A549 (cell line): Measurements from ENCODE around the gene RBSN. TPM values are rescaled to one million over a fixed set of nuclear protein-coding genes. Genes with fewer than 3 reads are reported as not detected.

Experiments
- ATAC-seq, 2 experiments: fragments of 200-7000 bp in 1 of 2; fragments of >200 bp in 1 of 2; cut with Nextera tagmentation in 1 of 2; cut with Tn5 transposase in 1 of 2; 3 replicates each; pipeline versions ENCODE4 v1.8.0 to v1.9.1; 2018 to 2020; ENCODE audit warnings: mild to moderate bottlenecking in 1 of 2, moderate library complexity in 1 of 2
- CTCF ChIA-PET: fragments of 300-600 bp; sonication (Branson Sonifier 250); formaldehyde crosslinking; extraction: SDS; loops from one replicate; lab custom pipeline; 2021; ENCODE audit warnings: antibody characterized with exemption, inconsistent platforms; lab: Yijun Ruan, JAX
- POLR2A ChIA-PET: fragments of 350-600 bp; formaldehyde crosslinking; extraction: SDS; loops from one replicate; lab custom pipeline; 2021; ENCODE audit warnings: antibody characterized with exemption, inconsistent platforms; lab: Yijun Ruan, JAX
- DNase-seq, 2 experiments: peaks; one replicate each; pipeline versions ENCODE4 v3.0.0 to v3.0.0-alpha.2; 2011 to 2016; ENCODE audit warnings: low read depth in 1 of 2, low spot score in 1 of 2
- FAIRE-seq: peaks from 2 replicates; lab custom pipeline; 2011; peaks lifted over from hg19 to GRCh38; lab: Jason Lieb, UNC
- H3K27ac ChIP-seq, 2 experiments: fragments of >200 bp; sonication (Bioruptor Twin); formaldehyde crosslinking; 3 replicates each; pipeline ENCODE4 v1.5.1; 2016 to 2017
- H3K4me1 ChIP-seq: fragments of >200 bp; sonication (Bioruptor Twin); formaldehyde crosslinking; 3 replicates; pipeline ENCODE4 v1.6.1; 2016
- H3K4me2 ChIP-seq: fragments of >200 bp; sonication (Bioruptor Twin); formaldehyde crosslinking; 3 replicates; pipeline ENCODE4 v1.6.1; 2016
- H3K4me3 ChIP-seq: fragments of >200 bp; sonication (Bioruptor Twin); formaldehyde crosslinking; 3 replicates; pipeline ENCODE4 v1.5.1; 2016
- H3K9me3 ChIP-seq: fragments of >200 bp; sonication (Bioruptor Twin); formaldehyde crosslinking; 3 replicates; pipeline ENCODE4 v1.6.1; 2016
- CHD4 ChIP-seq: fragments of 200-600 bp; sonication (generic); IDR thresholded peaks from 2 replicates; pipeline ENCODE4 v1.6.1; 2016; ENCODE audit warnings: antibody characterized with exemption, mild to moderate bottlenecking, borderline replicate concordance
- CTCF ChIP-seq: fragments of >200 bp; sonication (Bioruptor Twin); formaldehyde crosslinking; IDR thresholded peaks from 3 replicates; pipeline ENCODE4 v1.5.1; 2016
- EP300 ChIP-seq, 2 experiments: fragments of >200 bp; sonication (Bioruptor Twin); formaldehyde crosslinking; IDR thresholded peaks; 2 replicates in 1 of 2; 3 replicates in 1 of 2; pipeline ENCODE4 v1.6.1; 2016 to 2017
- ESRRA ChIP-seq: fragments of 150-350 bp; IDR thresholded peaks from 2 replicates; pipeline ENCODE4 v1.6.1; 2014; ENCODE audit warnings: mild to moderate bottlenecking, low read length, borderline replicate concordance
- FOSL2 ChIP-seq, 2 experiments: fragments of 450-650 bp in 1 of 2; fragments of >200 bp in 1 of 2; sonication (Bioruptor Twin) in 1 of 2; formaldehyde crosslinking; IDR thresholded peaks; 2 replicates each; pipeline versions ENCODE4 v1.5.0 to v1.6.1; 2016 to 2020; ENCODE audit warnings: mild to moderate bottlenecking in 1 of 2, moderate library complexity in 1 of 2
- GATA3 ChIP-seq: IDR thresholded peaks from 2 replicates; pipeline ENCODE4 v1.6.1; 2012; ENCODE audit warnings: borderline replicate concordance
- HOXA7 ChIP-seq: fragments of 250-450 bp; sonication (Bioruptor Pico); IDR thresholded peaks from 2 replicates; pipeline ENCODE4 v1.5.0; 2020; ENCODE audit warnings: mild to moderate bottlenecking, moderate library complexity
- HOXB13 ChIP-seq: fragments of 250-450 bp; sonication (Bioruptor Pico); IDR thresholded peaks from 2 replicates; pipeline ENCODE4 v1.5.0; 2020; ENCODE audit warnings: low read depth, mild to moderate bottlenecking, moderate library complexity
- HOXB5 ChIP-seq: fragments of 250-450 bp; sonication (Bioruptor Pico); IDR thresholded peaks from 2 replicates; pipeline ENCODE4 v1.5.0; 2020; ENCODE audit warnings: mild to moderate bottlenecking, moderate library complexity
- KDM1A ChIP-seq: fragments of 200-600 bp; sonication (generic); IDR thresholded peaks from 2 replicates; pipeline ENCODE4 v1.6.1; 2016; ENCODE audit warnings: low read depth, mild to moderate bottlenecking
- KDM5A ChIP-seq: fragments of 200-600 bp; sonication (generic); IDR thresholded peaks from 2 replicates; pipeline ENCODE4 v1.6.1; 2016; ENCODE audit warnings: antibody characterized with exemption, mild to moderate bottlenecking
- MAZ ChIP-seq: fragments of 150-350 bp; IDR thresholded peaks from 2 replicates; pipeline ENCODE4 v1.6.1; 2014; ENCODE audit warnings: antibody characterized with exemption, low read depth, low read length, borderline replicate concordance
- MYC ChIP-seq: IDR thresholded peaks from 2 replicates; pipeline ENCODE4 v1.6.1; 2012; ENCODE audit warnings: mild to moderate bottlenecking, inconsistent platforms, low read length, improper control_type of control experiment, borderline replicate concordance
- NR3C1 ChIP-seq: fragments of >200 bp; sonication (Bioruptor Twin); formaldehyde crosslinking; IDR thresholded peaks from 3 replicates; pipeline ENCODE4 v1.6.1; 2017
- PHF8 ChIP-seq: fragments of 200-600 bp; sonication (generic); IDR thresholded peaks from 2 replicates; pipeline ENCODE4 v1.6.1; 2016; ENCODE audit warnings: low read depth, mild to moderate bottlenecking, antibody characterized with exemption, moderate library complexity, borderline replicate concordance
- POLR2A ChIP-seq: IDR thresholded peaks from 2 replicates; pipeline ENCODE4 v1.6.1; 2012; ENCODE audit warnings: mild to moderate bottlenecking, low read length
- RAD21 ChIP-seq, 2 experiments: fragments of >200 bp in 1 of 2; sonication (Bioruptor Twin) in 1 of 2; formaldehyde crosslinking in 1 of 2; IDR thresholded peaks in 1 of 2; conservative IDR thresholded peaks in 1 of 2; 2 replicates in 1 of 2; 3 replicates in 1 of 2; pipeline ENCODE4 v1.6.1; 2012 to 2018; ENCODE audit warnings: inconsistent platforms in 1 of 2
- RFX5 ChIP-seq: fragments of 450-650 bp; IDR thresholded peaks from 2 replicates; pipeline ENCODE4 v1.7.1; 2014; ENCODE audit warnings: antibody characterized with exemption, mild to moderate bottlenecking, moderate library complexity
- RNF2 ChIP-seq: fragments of 200-600 bp; sonication (generic); IDR thresholded peaks from 2 replicates; pipeline ENCODE4 v1.6.1; 2016; ENCODE audit warnings: low read depth, mild to moderate bottlenecking, antibody characterized with exemption, moderate library complexity, borderline replicate concordance
- SMC3 ChIP-seq: fragments of >200 bp; sonication (Bioruptor Twin); formaldehyde crosslinking; IDR thresholded peaks from 3 replicates; pipeline ENCODE4 v1.6.1; 2018; ENCODE audit warnings: inconsistent platforms
- TP53 ChIP-seq: fragments of 250-450 bp; sonication (Bioruptor Pico); IDR thresholded peaks from 2 replicates; pipeline ENCODE4 v1.5.0; 2021; ENCODE audit warnings: mild to moderate bottlenecking, moderate library complexity
- USF2 ChIP-seq: fragments of 450-650 bp; IDR thresholded peaks from 2 replicates; pipeline ENCODE4 v1.6.1; 2014; ENCODE audit warnings: antibody characterized with exemption
- ZNF302 ChIP-seq: fragments of 250-450 bp; sonication (Bioruptor Pico); IDR thresholded peaks from 2 replicates; pipeline ENCODE4 v1.9.0; 2021; ENCODE audit warnings: inconsistent platforms, mild to moderate bottlenecking, moderate library complexity
- WGBS: methylation state at CpG from one replicate; pipeline ENCODE4 v1.1.6; 2017; ENCODE audit errors: missing lambda C conversion rate; 5-methylcytosine and 5-hydroxymethylcytosine counted together
- polyA plus RNA-seq, 4 experiments: library from polyadenylated mRNA; depleted of rRNA in 3 of 4; stranded (reverse); fragments of >200 nt; fragmentation: RNase III in 1 of 4; extraction: RNeasy Plus Mini Kit Qiagen cat#74134 plus additional on column Dnase treatment in 1 of 4; gene quantifications; 2 replicates in 3 of 4; 3 replicates in 1 of 4; pipeline ENCODE4 v1.2.3, GENCODE V29; 2011 to 2017
- TF ChIP-seq, protein P1 (sequence below): fragments of 250-450 bp; sonication (Bioruptor Pico); IDR thresholded peaks from 2 replicates; pipeline ENCODE4 v1.5.0; 2021; ENCODE audit warnings: mild to moderate bottlenecking, moderate library complexity, borderline replicate concordance
- TF ChIP-seq, protein P2 (sequence below): IDR thresholded peaks from 2 replicates; pipeline ENCODE4 v1.6.1; 2012
- TF ChIP-seq, protein P3 (sequence below): fragments of >200 bp; sonication (Bioruptor Twin); formaldehyde crosslinking; IDR thresholded peaks from 2 replicates; pipeline ENCODE4 v1.6.1; 2016

Gene RBSN
- polyA plus RNA-seq, 2 of the 4 experiments (the other 2 are of a cell fraction) = 9.5 to 14.9 TPM

DNA sequence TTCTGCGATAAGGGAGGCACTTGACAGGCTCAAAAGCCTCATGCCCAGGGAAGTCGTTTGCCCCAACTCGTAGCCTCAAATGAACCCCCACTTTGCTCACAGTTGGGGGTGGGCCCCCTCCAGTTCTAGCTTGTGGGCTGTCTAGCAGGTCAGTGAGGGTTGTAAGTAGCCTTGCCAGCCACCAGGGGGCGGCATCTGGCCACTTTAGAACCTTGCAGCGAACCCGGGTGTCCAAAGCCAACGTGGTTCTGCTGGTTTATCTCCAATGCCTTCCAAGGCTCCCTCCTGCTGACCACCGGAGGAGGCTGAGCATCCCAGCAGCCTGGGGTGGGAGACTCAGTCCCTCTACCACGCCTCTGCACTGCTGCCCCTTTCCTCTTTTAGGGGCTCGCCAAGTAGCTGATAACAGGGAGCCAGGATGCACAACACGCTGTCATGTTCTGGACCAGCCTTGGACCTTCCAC lies 9.2 kb upstream of the RBSN start:
- CTCF ChIA-PET = interaction anchor here (0.5 to 7.5 kb wide), 62 partner anchors 7 to 1147 kb away, joined by 3 to 118 read pairs (median 4); partner anchors contain the start of genes CAPN7 and RBSN
- peak; percentile 92 to 98 for ATAC-seq
- POLR2A ChIA-PET = no interaction called here
- Histone ChIP-seq H3K27ac (no peak overlapping the region), H3K4me3 (no peak overlapping the region), H3K4me2 (peak overlapping the region; percentile 83), H3K9me3 (no peaks in the 10 kb centered on the region), H3K4me1 (no peaks in the 10 kb centered on the region)
- TF ChIP-seq NR3C1 (no peak), EP300 (IDR thresholded peaks at IDR 0.05) (no peak), CHD4 (no peak), SMC3 (peak; percentile 66), POLR2A (no peak), RAD21 (conservative IDR thresholded peaks at IDR 0.05 in 1 of 2, IDR thresholded peaks at IDR 0.05 in 1 of 2) (peak; percentile 84), HOXA7 (CRISPR knock-in tag) (no peak), PHF8 (no peak), MAZ (no peak), FOSL2 (IDR thresholded peaks at IDR 0.05) (no peak), FOSL2 (CRISPR knock-in tag; IDR thresholded peaks at IDR 0.05) (no peak), HOXB13 (CRISPR knock-in tag) (no peak), CTCF (peak; percentile 88), KDM1A (no peak), HOXB5 (CRISPR knock-in tag) (no peak), RNF2 (no peak), ZNF302 (CRISPR knock-in tag) (no peak)
- TF ChIP-seq, protein P1, sequence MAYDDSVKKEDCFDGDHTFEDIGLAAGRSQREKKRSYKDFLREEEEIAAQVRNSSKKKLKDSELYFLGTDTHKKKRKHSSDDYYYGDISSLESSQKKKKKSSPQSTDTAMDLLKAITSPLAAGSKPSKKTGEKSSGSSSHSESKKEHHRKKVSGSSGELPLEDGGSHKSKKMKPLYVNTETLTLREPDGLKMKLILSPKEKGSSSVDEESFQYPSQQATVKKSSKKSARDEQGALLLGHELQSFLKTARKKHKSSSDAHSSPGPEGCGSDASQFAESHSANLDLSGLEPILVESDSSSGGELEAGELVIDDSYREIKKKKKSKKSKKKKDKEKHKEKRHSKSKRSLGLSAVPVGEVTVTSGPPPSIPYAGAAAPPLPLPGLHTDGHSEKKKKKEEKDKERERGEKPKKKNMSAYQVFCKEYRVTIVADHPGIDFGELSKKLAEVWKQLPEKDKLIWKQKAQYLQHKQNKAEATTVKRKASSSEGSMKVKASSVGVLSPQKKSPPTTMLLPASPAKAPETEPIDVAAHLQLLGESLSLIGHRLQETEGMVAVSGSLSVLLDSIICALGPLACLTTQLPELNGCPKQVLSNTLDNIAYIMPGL (CRISPR knock-in tag) = no peak
- TF ChIP-seq, protein P2, sequence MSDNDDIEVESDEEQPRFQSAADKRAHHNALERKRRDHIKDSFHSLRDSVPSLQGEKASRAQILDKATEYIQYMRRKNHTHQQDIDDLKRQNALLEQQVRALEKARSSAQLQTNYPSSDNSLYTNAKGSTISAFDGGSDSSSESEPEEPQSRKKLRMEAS = no peak
- TF ChIP-seq, protein P3, sequence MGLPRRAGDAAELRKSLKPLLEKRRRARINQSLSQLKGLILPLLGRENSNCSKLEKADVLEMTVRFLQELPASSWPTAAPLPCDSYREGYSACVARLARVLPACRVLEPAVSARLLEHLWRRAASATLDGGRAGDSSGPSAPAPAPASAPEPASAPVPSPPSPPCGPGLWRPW = no peak
- WGBS = 15% methylated on average over 9 of the region's 11 CpGs
- DNase-seq = peak; percentile 83 to 96
- FAIRE-seq = no peak

DNA sequence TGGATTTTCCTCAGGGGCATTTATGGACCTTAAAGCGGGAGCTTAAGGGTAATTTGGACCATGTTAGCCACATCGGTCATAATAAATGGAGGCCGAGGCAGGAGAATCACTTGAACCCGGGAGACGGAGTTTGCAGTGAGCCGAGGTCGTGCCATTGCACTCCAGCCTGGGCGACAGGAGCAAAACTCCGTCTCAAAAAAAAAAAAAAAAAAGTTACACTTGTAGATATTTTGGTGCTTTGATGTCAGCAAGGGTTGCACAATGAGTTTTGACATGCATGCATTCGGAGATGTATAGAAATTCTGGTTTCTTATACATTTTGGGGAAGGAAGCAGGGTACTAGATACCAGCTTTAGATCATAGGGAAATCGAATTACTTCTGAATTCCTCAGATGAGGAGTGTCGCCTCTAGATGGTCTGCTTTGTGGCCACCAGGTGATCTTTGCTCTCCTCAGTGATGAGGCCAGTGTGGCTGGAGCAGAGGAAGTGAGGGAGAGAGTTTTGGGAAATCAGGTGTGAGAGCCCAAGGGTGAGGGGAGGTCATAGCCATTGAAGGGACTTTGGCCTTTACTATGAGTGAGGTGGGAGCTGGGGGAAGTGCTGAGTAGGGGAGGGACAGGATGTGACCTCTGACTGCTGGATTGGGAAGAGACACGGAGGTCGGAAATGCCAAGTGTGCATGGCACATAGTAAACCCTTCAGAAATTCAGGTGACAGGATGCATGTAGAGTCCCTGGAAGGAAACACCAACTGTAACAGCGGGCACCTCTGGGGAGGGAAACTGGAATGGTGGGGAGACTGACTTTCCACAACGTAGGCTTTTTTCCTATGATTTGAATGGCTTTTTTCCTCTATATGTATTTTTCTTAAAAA lies 8.4 kb upstream of the RBSN start:
- Histone ChIP-seq H3K9me3 (no peaks in the 10 kb centered on the region), H3K27ac (no peak overlapping the region), H3K4me2 (no peak overlapping the region; the same call in 2 of the 3 replicates), H3K4me1 (no peaks in the 10 kb centered on the region), H3K4me3 (no peak overlapping the region)
- DNase-seq (no peak), FAIRE-seq (no peak), ATAC-seq (peak; percentile 60 to 69)
- 44% methylated on average over 16 of the region's 16 CpGs for WGBS
- ChIA-PET CTCF (interaction anchor here (0.5 to 7.5 kb wide), 49 partner anchors 10 to 607 kb away, joined by 3 to 118 read pairs (median 4); partner anchors contain the start of genes CAPN7 and RBSN), POLR2A (no interaction called here)
- TF ChIP-seq USF2 = no peak
- TF ChIP-seq MYC = no peak
- no peak for TF ChIP-seq HOXB13 (CRISPR knock-in tag)
- TF ChIP-seq TP53 (CRISPR knock-in tag) = no peak
- no peak for TF ChIP-seq KDM5A
- TF ChIP-seq ESRRA = no peak
- TF ChIP-seq RAD21 (conservative IDR thresholded peaks at IDR 0.05 in 1 of 2, IDR thresholded peaks at IDR 0.05 in 1 of 2) = no peak
- TF ChIP-seq GATA3 = no peak
- TF ChIP-seq RFX5 = no peak
